Esophagus muscularis mucosa (tissue), 3 donors: Measurements from ENCODE around the gene ALG11.

Experiments used
- EP300 ChIP-seq: sonication (generic); formaldehyde crosslinking; IDR thresholded peaks from one replicate; pipeline ENCODE4 v1.6.1; 2017; ENCODE audit warnings: antibody characterized with exemption
- TF ChIP-seq, protein P1 (sequence below), 3 experiments: fragments of 200-600 bp in 2 of 3; fragments of 450-650 bp in 1 of 3; sonication (generic) in 2 of 3; IDR thresholded peaks; one replicate each; pipeline ENCODE4 v1.5.1; 2017 to 2019; ENCODE audit warnings: antibody characterized with exemption in 3 of 3, mild to moderate bottlenecking in 2 of 3, moderate library complexity in 1 of 3

DNA sequence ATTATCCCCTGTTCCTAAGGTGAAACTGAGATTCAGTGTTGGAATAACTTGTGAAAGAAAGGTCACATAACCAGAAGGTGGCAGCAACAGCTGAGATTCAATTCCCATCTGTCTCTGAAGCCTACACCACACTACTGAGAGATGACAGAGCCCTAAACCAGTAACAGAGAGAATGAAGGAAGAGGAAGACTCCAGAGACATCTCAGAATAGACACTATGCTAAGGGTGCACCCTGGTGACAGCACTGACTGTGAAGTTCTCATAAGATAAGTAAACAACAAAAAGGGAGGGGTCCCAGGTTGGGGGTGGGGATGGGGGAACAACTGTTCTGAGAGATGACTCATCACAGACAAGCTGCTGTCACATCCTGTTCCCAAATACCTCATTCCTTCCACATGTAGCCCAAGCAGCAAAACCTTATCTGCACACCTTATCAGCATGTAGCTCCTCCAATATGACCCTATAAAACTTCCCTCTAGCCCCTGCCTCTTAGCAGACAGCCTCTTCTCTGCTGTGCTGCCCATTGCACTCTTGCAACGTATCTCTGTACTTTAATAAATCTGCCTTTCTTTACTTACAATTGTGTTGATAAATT is 58.8 kb downstream of the ALG11 start:
- no peak for TF ChIP-seq EP300
- TF ChIP-seq, protein P1, sequence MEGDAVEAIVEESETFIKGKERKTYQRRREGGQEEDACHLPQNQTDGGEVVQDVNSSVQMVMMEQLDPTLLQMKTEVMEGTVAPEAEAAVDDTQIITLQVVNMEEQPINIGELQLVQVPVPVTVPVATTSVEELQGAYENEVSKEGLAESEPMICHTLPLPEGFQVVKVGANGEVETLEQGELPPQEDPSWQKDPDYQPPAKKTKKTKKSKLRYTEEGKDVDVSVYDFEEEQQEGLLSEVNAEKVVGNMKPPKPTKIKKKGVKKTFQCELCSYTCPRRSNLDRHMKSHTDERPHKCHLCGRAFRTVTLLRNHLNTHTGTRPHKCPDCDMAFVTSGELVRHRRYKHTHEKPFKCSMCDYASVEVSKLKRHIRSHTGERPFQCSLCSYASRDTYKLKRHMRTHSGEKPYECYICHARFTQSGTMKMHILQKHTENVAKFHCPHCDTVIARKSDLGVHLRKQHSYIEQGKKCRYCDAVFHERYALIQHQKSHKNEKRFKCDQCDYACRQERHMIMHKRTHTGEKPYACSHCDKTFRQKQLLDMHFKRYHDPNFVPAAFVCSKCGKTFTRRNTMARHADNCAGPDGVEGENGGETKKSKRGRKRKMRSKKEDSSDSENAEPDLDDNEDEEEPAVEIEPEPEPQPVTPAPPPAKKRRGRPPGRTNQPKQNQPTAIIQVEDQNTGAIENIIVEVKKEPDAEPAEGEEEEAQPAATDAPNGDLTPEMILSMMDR (IDR thresholded peaks at IDR 0.05) = no peak
